OCI-LY1 (cell line): Measurements from ENCODE around the gene TMEM150C.

Experiments used
- CTCF ChIP-seq: fragments of 200-600 bp; sonication (generic), shearing (Covaris generic); IDR thresholded peaks from 2 replicates; pipeline ENCODE4 v1.5.1; 2017; ENCODE audit warnings: mild to moderate bottlenecking, antibody characterized with exemption, low read length, moderate library complexity, mixed read lengths
- EZH2 ChIP-seq: fragments of 200-600 bp; sonication (generic), shearing (Covaris generic); IDR thresholded peaks from 2 replicates; pipeline ENCODE4 v1.8.0; 2017; ENCODE audit warnings: borderline replicate concordance, mixed run types, mild to moderate bottlenecking, antibody characterized with exemption, low read length, moderate library complexity, mixed read lengths

- TF ChIP-seq CTCF (no peak), EZH2 (no peak)
Observed at GRCh38 chr4:82551734-82552133, 10.1 kb downstream of the TMEM150C start.
